Measurements from ENCODE around the gene UST. TPM values are rescaled to one million over a fixed set of nuclear protein-coding genes. Genes with fewer than 3 reads are reported as not detected.

Gene UST
- total RNA-seq, 6 experiments from 2014 or later = 0.44 to 1.9 (median 0.91) TPM

DNA sequence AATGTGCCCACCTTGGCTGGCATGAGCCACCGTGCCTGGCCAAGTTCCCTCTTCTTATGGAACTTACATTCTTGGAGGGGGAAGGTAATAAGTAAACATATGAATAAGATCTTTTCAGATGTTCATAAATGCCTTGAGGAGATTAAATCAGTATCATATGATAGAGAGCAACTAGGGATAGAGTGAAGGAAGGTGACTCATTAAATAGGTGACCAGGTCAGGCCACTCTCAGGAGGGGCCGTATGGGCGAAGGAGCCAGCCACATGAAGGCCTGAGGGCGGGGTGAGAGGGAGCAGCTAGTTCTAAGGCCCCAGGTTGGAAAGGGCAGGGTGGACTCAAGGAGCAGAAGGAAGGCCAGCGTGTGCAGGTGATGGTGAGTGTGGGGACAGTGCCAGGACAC, 91.1 kb downstream of the UST start:
- WGBS (ENCODE audit: insufficient coverage, low coverage, low lambda C conversion rate, missing lambda C conversion rate) = 74% methylated on average over 4 of the region's 5 CpGs

DNA sequence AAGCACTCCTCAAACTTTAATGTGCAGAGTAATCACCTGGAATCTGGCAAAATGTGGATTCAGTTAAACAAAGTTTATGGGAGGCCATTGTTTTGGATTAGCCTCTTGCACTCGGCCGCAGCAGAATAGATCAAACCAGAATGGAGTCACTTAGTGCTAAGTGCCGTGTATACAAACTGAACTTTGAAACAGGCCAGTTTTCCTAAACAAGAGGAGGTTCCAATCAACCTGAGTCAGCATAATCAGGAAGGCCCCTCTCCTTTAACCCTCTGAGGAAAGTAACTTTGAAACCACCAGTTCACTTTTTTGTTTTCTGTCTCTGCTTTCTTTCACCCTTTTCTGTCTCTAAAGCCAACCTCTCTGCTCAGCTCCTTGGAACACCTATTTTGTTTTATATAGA, 92.2 kb downstream of the UST start:
- ATAC-seq (peak in 2 of 4 donors; percentile 39 to 72), DNase-seq (no peak)
- Histone ChIP-seq H3K4me3 (no peak overlapping the region), H3K27me3 (no peaks in the 10 kb centered on the region), H3K4me1 (peaks cover 0 to 3% (median 0%) of the 10 kb centered on the region in 4 donors), H3K36me3 (no peaks in the 10 kb centered on the region), H3K27ac (no peak overlapping the region), H3K9me3 (no peaks in the 10 kb centered on the region)
- intact Hi-C loops (cut with DNase I) = no loop called here
- TF ChIP-seq, protein P1, sequence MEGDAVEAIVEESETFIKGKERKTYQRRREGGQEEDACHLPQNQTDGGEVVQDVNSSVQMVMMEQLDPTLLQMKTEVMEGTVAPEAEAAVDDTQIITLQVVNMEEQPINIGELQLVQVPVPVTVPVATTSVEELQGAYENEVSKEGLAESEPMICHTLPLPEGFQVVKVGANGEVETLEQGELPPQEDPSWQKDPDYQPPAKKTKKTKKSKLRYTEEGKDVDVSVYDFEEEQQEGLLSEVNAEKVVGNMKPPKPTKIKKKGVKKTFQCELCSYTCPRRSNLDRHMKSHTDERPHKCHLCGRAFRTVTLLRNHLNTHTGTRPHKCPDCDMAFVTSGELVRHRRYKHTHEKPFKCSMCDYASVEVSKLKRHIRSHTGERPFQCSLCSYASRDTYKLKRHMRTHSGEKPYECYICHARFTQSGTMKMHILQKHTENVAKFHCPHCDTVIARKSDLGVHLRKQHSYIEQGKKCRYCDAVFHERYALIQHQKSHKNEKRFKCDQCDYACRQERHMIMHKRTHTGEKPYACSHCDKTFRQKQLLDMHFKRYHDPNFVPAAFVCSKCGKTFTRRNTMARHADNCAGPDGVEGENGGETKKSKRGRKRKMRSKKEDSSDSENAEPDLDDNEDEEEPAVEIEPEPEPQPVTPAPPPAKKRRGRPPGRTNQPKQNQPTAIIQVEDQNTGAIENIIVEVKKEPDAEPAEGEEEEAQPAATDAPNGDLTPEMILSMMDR (IDR thresholded peaks at IDR 0.05) = no peak
- TF ChIP-seq POLR2A (IDR thresholded peaks at IDR 0.05) = no peak
- WGBS (ENCODE audit: insufficient coverage, low coverage, low lambda C conversion rate, missing lambda C conversion rate) = 13% methylated on average over 3 of the region's 3 CpGs

More for the DNA sequence above, 91.1 kb downstream of the UST start:
- no peak for ATAC-seq
- Histone ChIP-seq H3K36me3 (no peaks in the 10 kb centered on the region), H3K4me1 (peaks cover 0 to 3% (median 0%) of the 10 kb centered on the region in 4 donors), H3K9me3 (no peaks in the 10 kb centered on the region), H3K27ac (no peak overlapping the region), H3K4me3 (no peak overlapping the region), H3K27me3 (no peaks in the 10 kb centered on the region)
- intact Hi-C loops (cut with DNase I) = no loop called here
- no peak for TF ChIP-seq POLR2A (IDR thresholded peaks at IDR 0.05)
- TF ChIP-seq, protein P1 (IDR thresholded peaks at IDR 0.05) = no peak
- no peak for DNase-seq

DNA sequence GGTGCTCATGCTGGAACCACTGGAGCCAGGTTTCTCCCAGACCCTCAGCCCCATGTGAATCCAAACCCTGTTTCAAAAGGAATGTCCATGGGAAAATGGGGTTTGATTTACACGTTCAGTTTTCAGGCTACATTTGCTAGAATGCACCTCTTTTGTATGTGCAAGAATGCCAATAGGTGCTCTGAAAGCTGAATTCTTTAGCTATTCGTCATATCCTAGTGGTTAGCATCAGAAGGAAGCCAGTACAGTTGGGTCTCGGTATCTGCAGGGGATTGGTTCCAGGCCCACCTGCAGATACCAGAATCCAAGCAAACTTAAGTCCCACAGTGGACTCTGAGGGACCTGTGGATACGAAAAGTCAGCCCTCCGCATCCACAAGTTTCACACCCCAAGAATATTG, 93.4 kb downstream of the UST start:
- intact Hi-C loops (cut with DNase I) = no loop called here
- ATAC-seq = no peak

DNA sequence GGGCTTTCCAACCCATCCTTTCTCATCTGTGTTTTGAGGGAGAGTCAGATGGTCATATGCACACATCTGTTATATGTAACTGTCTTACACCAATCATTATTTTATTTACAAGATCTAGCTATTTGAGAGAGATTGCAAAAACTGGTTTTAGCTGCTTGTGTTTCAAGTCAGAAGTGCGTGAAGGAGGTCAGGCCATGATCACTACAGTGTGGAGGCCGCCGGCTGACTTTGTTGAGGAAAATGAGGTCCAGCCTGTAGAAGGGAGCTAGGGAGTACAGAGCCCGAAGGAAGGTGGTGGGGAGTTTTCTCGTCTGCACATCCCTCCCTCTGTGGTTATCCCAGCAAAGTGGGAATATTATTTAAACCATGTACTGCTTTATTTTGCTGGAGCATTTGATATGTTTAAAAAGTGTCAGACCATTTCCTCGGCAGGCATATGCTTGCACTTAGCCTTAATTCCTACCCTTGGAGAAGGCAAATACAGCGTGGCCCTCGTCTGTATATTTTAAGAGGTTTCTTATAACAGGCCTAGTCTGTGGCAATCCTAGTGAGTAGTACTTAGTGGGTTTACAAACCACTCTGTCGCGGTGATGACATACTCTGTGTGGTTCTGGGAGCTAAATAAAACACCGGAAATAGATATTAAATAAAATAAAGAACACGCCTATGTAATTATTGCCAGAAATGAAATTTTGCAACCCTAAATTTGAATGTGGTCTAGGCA, 95.6 kb downstream of the UST start:
- TF ChIP-seq, protein P1 (IDR thresholded peaks at IDR 0.05) = no peak
- TF ChIP-seq POLR2A (IDR thresholded peaks at IDR 0.05) = no peak
- no peak overlapping the region for H3K4me3 ChIP-seq
- peaks cover 0 to 3% (median 0%) of the 10 kb centered on the region in 4 donors for H3K4me1 ChIP-seq
- H3K27me3 ChIP-seq = no peaks in the 10 kb centered on the region
- H3K27ac ChIP-seq = no peak overlapping the region
- ATAC-seq = no peak
- intact Hi-C loops (cut with DNase I) = no loop called here
- WGBS (ENCODE audit: insufficient coverage, low coverage, low lambda C conversion rate, missing lambda C conversion rate) = 82% methylated on average over 12 of the region's 12 CpGs
- H3K36me3 ChIP-seq = no peaks in the 10 kb centered on the region
- no peaks in the 10 kb centered on the region for H3K9me3 ChIP-seq
- no peak for DNase-seq

More for the DNA sequence above, 93.4 kb downstream of the UST start:
- H3K36me3 ChIP-seq = no peaks in the 10 kb centered on the region
- H3K4me3 ChIP-seq = no peak overlapping the region
- no peaks in the 10 kb centered on the region for H3K9me3 ChIP-seq
- no peak for DNase-seq
- no peaks in the 10 kb centered on the region for H3K27me3 ChIP-seq
- WGBS (ENCODE audit: insufficient coverage, low coverage, low lambda C conversion rate, missing lambda C conversion rate) = 75% methylated on average over 5 of the region's 5 CpGs
- TF ChIP-seq, protein P1 (IDR thresholded peaks at IDR 0.05) = no peak
- no peak for TF ChIP-seq POLR2A (IDR thresholded peaks at IDR 0.05)
- peaks cover 0 to 3% (median 0%) of the 10 kb centered on the region in 4 donors for H3K4me1 ChIP-seq
- no peak overlapping the region for H3K27ac ChIP-seq

Data from right lobe of liver (tissue), 6 donors.